GM21447 (cell line): ENCODE measurements around the gene ARHGAP10.

Experiments used
- ATAC-seq: cut with Tn5 transposase; IDR thresholded peaks from one replicate; pipeline ENCODE4 v1.9.1; 2021; ENCODE audit not compliant: unreplicated experiment

Gene ARHGAP10

GRCh38 chr4:148059617-148060180 lies 327.8 kb downstream of the ARHGAP10 start:
- no peak for ATAC-seq

- no peak for ATAC-seq
Observed at GRCh38 chr4:148060264-148061140, 328.6 kb downstream of the ARHGAP10 start.

- no peak for ATAC-seq
Observed at GRCh38 chr4:148061141-148061481, 329.2 kb downstream of the ARHGAP10 start.

- no peak for ATAC-seq
Observed at GRCh38 chr4:148061795-148062194, 329.9 kb downstream of the ARHGAP10 start.

- no peak for ATAC-seq
Observed at GRCh38 chr4:148062301-148062950, 330.5 kb downstream of the ARHGAP10 start.

GRCh38 chr4:148064451-148064850 lies 332.6 kb downstream of the ARHGAP10 start:
- no peak for ATAC-seq

- ATAC-seq = no peak
Observed at GRCh38 chr4:148065075-148065474, 333.2 kb downstream of the ARHGAP10 start.

- no peak for ATAC-seq
Observed at GRCh38 chr4:148067301-148067916, 335.5 kb downstream of the ARHGAP10 start.

GRCh38 chr4:148068065-148068911 lies 336.4 kb downstream of the ARHGAP10 start:
- no peak for ATAC-seq

- ATAC-seq = no peak
Observed at GRCh38 chr4:148069086-148069894, 337.4 kb downstream of the ARHGAP10 start.

GRCh38 chr4:148069895-148070178 lies 337.9 kb downstream of the ARHGAP10 start:
- no peak for ATAC-seq

- no peak for ATAC-seq
Observed at GRCh38 chr4:148071009-148071408, 339.1 kb downstream of the ARHGAP10 start.

GRCh38 chr4:148072789-148073188 lies 340.9 kb downstream of the ARHGAP10 start:
- ATAC-seq = no peak

- ATAC-seq = no peak
Observed at GRCh38 chr4:148073349-148073748, 341.5 kb downstream of the ARHGAP10 start.

GRCh38 chr4:148074462-148074861 lies 342.6 kb downstream of the ARHGAP10 start:
- no peak for ATAC-seq

GRCh38 chr4:148075438-148075837 lies 343.6 kb downstream of the ARHGAP10 start:
- ATAC-seq = no peak

GRCh38 chr4:148076964-148077363 lies 345.1 kb downstream of the ARHGAP10 start:
- no peak for ATAC-seq

- ATAC-seq = no peak
Observed at GRCh38 chr4:148077581-148077980, 345.7 kb downstream of the ARHGAP10 start.

GRCh38 chr4:148078061-148078460 lies 346.2 kb downstream of the ARHGAP10 start:
- ATAC-seq = no peak

- ATAC-seq = no peak
Observed at GRCh38 chr4:148079961-148080360, 348.1 kb downstream of the ARHGAP10 start.
